Hair follicular keratinocyte (primary cell): ENCODE data around the gene SESN1. TPM values are rescaled to one million over a fixed set of nuclear protein-coding genes. Genes with fewer than 3 reads are reported as not detected.

Source experiments
- total RNA-seq: library from RNA; depleted of rRNA; stranded (reverse); fragments of >200 nt; gene quantifications from 2 replicates; pipeline ENCODE4 v1.2.3, GENCODE V29; 2015

SESN1 gene
- total RNA-seq: 15.8 and 16.3 TPM in 2 replicates

DNA sequence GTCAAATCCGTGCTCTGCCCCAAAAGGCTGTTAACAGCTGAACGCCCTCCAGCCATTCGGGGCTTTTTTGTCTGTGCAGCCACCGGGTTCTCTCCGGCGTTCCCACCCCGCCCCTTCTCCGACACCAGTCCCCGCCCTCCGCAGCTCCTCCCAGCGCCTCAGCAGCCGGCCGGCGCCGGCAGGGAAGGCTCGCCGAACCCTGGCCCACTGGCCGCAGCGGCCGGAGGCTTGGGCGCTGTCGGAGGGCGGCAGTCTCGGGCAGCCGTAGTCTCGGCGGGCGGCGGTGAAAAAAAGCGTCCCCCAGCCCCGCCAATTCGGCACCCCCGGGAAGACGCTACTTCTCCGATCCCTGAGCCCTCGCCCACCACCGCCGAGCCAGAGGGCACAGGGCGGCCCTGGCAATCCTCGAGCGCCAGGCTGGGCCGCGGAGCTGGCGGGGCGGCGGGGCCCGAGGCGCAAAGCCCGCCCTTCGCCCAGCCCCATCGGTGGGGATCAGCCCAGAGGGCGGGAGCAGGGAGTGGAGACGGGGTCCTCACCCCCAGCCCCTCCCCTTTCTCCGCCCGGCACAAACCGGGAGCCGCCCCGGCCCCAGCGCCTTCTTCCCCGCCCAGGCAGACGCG, at the start of gene SESN1:
SESN1 (minus strand) TSS at position 431 of the 620 bp plus-strand sequence. CDS start 773 bp downstream, outside the sequence.

GRCh38 chr6:109095036-109095834, 589 bp upstream of the SESN1 start, which contains the start of gene CEP57L1:
Gene CEP57L1, plus strand, starts transcription at chr6:109095507. Its CDS starts 49,715 bp downstream, at chr6:109145222.

Other genes with a start within 250 kb of the SESN1 start
- gene ARMC2, start 246.4 kb downstream of the SESN1 start, total RNA-seq: 0.78 and 1.8 TPM in 2 replicates
- gene CEP57L1, start 661 bp upstream of the SESN1 start, total RNA-seq: 18.3 and 18.7 TPM in 2 replicates